WTC11 (cell line): Measurements from ENCODE around the gene TCTN3. TPM values are rescaled to one million over a fixed set of nuclear protein-coding genes. Genes with fewer than 3 reads are reported as not detected.
"Not testable (repeated sequence)": the region's sequence is repeated elsewhere in the genome, so short reads cannot be mapped to it uniquely, and the experiment has no call there.

Experiments
- ATAC-seq: fragments of 200-7000 bp; cut with Tn5 transposase; 2 replicates; pipeline ENCODE4 v1.10.0; 2021; ENCODE audit warnings: mild to moderate bottlenecking, moderate library complexity
- CTCF ChIA-PET: fragments of 300-600 bp; sonication (Branson Sonifier 250); formaldehyde crosslinking; loops from one replicate; lab custom pipeline; 2021; ENCODE audit warnings: antibody characterized with exemption; lab: Charles Lee
- POLR2A ChIA-PET: fragments of 350-600 bp; sonication (Branson Sonifier 250); formaldehyde crosslinking; loops from one replicate; lab custom pipeline; 2021; ENCODE audit warnings: antibody characterized with exemption; lab: Charles Lee
- DNase-seq: peaks from one replicate; pipeline ENCODE4 v3.0.0; 2021; ENCODE audit warnings: low spot score
- H3K27ac Mint-ChIP-seq: 2 replicates; pipeline ENCODE4 v1.8.0; 2021; ENCODE audit warnings: mixed read lengths
- H3K27me3 Mint-ChIP-seq: 2 replicates; pipeline ENCODE4 v1.8.0; 2021; ENCODE audit warnings: low read depth, mild to moderate bottlenecking, moderate library complexity, mixed read lengths
- H3K36me3 Mint-ChIP-seq: 2 replicates; pipeline ENCODE4 v1.8.0; 2021; ENCODE audit warnings: mixed read lengths
- H3K4me1 Mint-ChIP-seq: 2 replicates; pipeline ENCODE4 v1.8.0; 2022; ENCODE audit warnings: mixed read lengths
- H3K4me3 Mint-ChIP-seq: 2 replicates; pipeline ENCODE4 v1.8.0; 2021; ENCODE audit warnings: mild to moderate bottlenecking, moderate library complexity, mixed read lengths
- H3K9me3 Mint-ChIP-seq: 2 replicates; pipeline ENCODE4 v1.8.0; 2021; ENCODE audit warnings: mixed read lengths
- ELF4 ChIP-seq: sonication (generic); formaldehyde crosslinking; IDR thresholded peaks from 2 replicates; pipeline ENCODE4 v1.8.1; 2022; ENCODE audit warnings: low read depth, mild to moderate bottlenecking, moderate library complexity, missing genetic modification reagents
- NFATC4 ChIP-seq: fragments of 250-450 bp; sonication (Bioruptor Pico); IDR thresholded peaks from 2 replicates; pipeline ENCODE4 v1.9.0; 2021; ENCODE audit warnings: mild to moderate bottlenecking
- NR3C1 ChIP-seq: sonication (generic); formaldehyde crosslinking; conservative IDR thresholded peaks from 2 replicates; pipeline ENCODE4 v1.8.1; 2023; ENCODE audit warnings: low read depth, mild to moderate bottlenecking, missing genetic modification reagents
- SOX15 ChIP-seq: fragments of 250-450 bp; sonication (Bioruptor Pico); IDR thresholded peaks from 2 replicates; pipeline ENCODE4 v1.9.0; 2021; ENCODE audit warnings: mild to moderate bottlenecking
- TEAD4 ChIP-seq: sonication (generic); formaldehyde crosslinking; IDR thresholded peaks from 2 replicates; pipeline ENCODE4 v1.8.0; 2022; ENCODE audit warnings: mild to moderate bottlenecking, missing genetic modification reagents
- ZNF219 ChIP-seq: sonication (generic); formaldehyde crosslinking; IDR thresholded peaks from 2 replicates; pipeline ENCODE4 v1.8.0; 2023; ENCODE audit warnings: missing genetic modification reagents, mild to moderate bottlenecking, borderline replicate concordance
- total RNA-seq: library from RNA; stranded (reverse); gene quantifications from 3 replicates; pipeline ENCODE4 v1.2.3, GENCODE V29; 2021
- TF ChIP-seq, protein P1 (sequence below): fragments of 250-450 bp; sonication (Bioruptor Pico); IDR thresholded peaks from 2 replicates; pipeline ENCODE4 v1.9.0; 2021; ENCODE audit warnings: mild to moderate bottlenecking
- TF ChIP-seq, protein P2 (sequence below): sonication (generic); formaldehyde crosslinking; IDR thresholded peaks from 2 replicates; pipeline ENCODE4 v1.8.0; 2022; ENCODE audit warnings: missing genetic modification reagents
- TF ChIP-seq, protein P3 (sequence below): sonication (generic); formaldehyde crosslinking; IDR thresholded peaks from 2 replicates; pipeline ENCODE4 v1.8.1; 2023; ENCODE audit warnings: mild to moderate bottlenecking, missing genetic modification reagents, moderate library complexity
- TF ChIP-seq, protein P4 (sequence below): fragments of 250-450 bp; sonication (Bioruptor Pico); IDR thresholded peaks from 2 replicates; pipeline ENCODE4 v1.9.0; 2021; ENCODE audit warnings: mild to moderate bottlenecking, borderline replicate concordance
- TF ChIP-seq, protein P5 (sequence below): sonication (generic); formaldehyde crosslinking; conservative IDR thresholded peaks from 2 replicates; pipeline ENCODE4 v1.8.1; 2023; ENCODE audit warnings: mild to moderate bottlenecking, low read depth, missing genetic modification reagents, moderate library complexity

Gene TCTN3
- total RNA-seq, 1 experiment from 2014 or later: 26.4 TPM

DNA sequence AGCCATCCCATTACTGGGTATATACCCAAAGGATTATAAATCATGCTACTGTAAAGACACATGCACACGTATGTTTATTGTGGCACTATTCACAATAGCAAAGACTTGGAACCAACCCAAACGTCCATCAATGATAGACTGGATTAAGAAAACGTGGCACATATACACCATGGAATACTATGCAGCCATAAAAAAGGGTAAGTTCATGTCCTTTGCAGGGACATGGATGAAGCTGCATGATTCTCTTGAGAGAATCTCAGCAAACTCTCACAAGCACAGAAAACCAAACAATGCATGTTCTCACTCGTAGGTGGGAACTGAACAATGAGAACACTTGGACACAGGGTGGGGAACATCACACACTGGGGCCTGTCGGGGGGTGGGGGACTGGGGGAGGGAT lies 73.3 kb downstream of the TCTN3 start:
- H3K9me3 Mint-ChIP-seq, H3K27ac Mint-ChIP-seq: not testable (repeated sequence)

DNA sequence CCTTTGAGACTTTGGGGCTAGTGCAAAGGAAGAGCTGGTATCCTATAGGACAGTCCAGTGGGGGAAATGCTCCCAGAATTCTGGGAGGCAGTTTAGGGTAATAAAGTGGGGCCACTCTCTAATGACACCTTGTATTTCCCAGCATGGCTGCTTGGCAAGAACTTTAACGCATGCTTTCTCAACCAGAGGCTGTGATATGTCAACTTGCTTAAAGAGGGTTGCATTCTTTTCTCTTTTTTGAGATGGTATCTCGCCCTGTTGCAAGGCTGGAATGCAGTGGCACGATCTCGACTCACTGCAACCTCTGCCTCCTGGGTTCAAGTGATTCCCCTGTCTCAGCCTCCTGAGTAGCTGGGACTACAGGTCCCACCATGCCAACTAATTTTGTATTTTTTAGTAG lies 75.6 kb downstream of the TCTN3 start:
- Mint-ChIP-seq H3K27me3 (no peaks in the 10 kb centered on the region), H3K4me3 (no peak overlapping the region), H3K36me3 (peaks cover 75% of the 10 kb centered on the region), H3K9me3 (no peaks in the 10 kb centered on the region), H3K4me1 (no peaks in the 10 kb centered on the region), H3K27ac (no peak overlapping the region)
- ATAC-seq: no peak
- no peak for DNase-seq
- POLR2A ChIA-PET: no interaction called here
- TF ChIP-seq, protein P1, sequence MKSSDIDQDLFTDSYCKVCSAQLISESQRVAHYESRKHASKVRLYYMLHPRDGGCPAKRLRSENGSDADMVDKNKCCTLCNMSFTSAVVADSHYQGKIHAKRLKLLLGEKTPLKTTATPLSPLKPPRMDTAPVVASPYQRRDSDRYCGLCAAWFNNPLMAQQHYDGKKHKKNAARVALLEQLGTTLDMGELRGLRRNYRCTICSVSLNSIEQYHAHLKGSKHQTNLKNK (CRISPR knock-in tag): no peak
- TF ChIP-seq NR3C1 (CRISPR knock-in tag) (no peak), ZNF219 (no peak), SOX15 (no peak), TEAD4 (no peak), NFATC4 (CRISPR knock-in tag) (no peak), ELF4 (CRISPR knock-in tag) (no peak)
- TF ChIP-seq, protein P2, sequence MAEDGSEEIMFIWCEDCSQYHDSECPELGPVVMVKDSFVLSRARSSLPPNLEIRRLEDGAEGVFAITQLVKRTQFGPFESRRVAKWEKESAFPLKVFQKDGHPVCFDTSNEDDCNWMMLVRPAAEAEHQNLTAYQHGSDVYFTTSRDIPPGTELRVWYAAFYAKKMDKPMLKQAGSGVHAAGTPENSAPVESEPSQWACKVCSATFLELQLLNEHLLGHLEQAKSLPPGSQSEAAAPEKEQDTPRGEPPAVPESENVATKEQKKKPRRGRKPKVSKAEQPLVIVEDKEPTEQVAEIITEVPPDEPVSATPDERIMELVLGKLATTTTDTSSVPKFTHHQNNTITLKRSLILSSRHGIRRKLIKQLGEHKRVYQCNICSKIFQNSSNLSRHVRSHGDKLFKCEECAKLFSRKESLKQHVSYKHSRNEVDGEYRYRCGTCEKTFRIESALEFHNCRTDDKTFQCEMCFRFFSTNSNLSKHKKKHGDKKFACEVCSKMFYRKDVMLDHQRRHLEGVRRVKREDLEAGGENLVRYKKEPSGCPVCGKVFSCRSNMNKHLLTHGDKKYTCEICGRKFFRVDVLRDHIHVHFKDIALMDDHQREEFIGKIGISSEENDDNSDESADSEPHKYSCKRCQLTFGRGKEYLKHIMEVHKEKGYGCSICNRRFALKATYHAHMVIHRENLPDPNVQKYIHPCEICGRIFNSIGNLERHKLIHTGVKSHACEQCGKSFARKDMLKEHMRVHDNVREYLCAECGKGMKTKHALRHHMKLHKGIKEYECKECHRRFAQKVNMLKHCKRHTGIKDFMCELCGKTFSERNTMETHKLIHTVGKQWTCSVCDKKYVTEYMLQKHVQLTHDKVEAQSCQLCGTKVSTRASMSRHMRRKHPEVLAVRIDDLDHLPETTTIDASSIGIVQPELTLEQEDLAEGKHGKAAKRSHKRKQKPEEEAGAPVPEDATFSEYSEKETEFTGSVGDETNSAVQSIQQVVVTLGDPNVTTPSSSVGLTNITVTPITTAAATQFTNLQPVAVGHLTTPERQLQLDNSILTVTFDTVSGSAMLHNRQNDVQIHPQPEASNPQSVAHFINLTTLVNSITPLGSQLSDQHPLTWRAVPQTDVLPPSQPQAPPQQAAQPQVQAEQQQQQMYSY (CRISPR knock-in tag): no peak
- TF ChIP-seq, protein P3, sequence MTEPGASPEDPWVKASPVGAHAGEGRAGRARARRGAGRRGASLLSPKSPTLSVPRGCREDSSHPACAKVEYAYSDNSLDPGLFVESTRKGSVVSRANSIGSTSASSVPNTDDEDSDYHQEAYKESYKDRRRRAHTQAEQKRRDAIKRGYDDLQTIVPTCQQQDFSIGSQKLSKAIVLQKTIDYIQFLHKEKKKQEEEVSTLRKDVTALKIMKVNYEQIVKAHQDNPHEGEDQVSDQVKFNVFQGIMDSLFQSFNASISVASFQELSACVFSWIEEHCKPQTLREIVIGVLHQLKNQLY (CRISPR knock-in tag): no peak
- TF ChIP-seq, protein P4, sequence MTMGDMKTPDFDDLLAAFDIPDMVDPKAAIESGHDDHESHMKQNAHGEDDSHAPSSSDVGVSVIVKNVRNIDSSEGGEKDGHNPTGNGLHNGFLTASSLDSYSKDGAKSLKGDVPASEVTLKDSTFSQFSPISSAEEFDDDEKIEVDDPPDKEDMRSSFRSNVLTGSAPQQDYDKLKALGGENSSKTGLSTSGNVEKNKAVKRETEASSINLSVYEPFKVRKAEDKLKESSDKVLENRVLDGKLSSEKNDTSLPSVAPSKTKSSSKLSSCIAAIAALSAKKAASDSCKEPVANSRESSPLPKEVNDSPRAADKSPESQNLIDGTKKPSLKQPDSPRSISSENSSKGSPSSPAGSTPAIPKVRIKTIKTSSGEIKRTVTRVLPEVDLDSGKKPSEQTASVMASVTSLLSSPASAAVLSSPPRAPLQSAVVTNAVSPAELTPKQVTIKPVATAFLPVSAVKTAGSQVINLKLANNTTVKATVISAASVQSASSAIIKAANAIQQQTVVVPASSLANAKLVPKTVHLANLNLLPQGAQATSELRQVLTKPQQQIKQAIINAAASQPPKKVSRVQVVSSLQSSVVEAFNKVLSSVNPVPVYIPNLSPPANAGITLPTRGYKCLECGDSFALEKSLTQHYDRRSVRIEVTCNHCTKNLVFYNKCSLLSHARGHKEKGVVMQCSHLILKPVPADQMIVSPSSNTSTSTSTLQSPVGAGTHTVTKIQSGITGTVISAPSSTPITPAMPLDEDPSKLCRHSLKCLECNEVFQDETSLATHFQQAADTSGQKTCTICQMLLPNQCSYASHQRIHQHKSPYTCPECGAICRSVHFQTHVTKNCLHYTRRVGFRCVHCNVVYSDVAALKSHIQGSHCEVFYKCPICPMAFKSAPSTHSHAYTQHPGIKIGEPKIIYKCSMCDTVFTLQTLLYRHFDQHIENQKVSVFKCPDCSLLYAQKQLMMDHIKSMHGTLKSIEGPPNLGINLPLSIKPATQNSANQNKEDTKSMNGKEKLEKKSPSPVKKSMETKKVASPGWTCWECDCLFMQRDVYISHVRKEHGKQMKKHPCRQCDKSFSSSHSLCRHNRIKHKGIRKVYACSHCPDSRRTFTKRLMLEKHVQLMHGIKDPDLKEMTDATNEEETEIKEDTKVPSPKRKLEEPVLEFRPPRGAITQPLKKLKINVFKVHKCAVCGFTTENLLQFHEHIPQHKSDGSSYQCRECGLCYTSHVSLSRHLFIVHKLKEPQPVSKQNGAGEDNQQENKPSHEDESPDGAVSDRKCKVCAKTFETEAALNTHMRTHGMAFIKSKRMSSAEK (CRISPR knock-in tag): no peak
- TF ChIP-seq, protein P5, sequence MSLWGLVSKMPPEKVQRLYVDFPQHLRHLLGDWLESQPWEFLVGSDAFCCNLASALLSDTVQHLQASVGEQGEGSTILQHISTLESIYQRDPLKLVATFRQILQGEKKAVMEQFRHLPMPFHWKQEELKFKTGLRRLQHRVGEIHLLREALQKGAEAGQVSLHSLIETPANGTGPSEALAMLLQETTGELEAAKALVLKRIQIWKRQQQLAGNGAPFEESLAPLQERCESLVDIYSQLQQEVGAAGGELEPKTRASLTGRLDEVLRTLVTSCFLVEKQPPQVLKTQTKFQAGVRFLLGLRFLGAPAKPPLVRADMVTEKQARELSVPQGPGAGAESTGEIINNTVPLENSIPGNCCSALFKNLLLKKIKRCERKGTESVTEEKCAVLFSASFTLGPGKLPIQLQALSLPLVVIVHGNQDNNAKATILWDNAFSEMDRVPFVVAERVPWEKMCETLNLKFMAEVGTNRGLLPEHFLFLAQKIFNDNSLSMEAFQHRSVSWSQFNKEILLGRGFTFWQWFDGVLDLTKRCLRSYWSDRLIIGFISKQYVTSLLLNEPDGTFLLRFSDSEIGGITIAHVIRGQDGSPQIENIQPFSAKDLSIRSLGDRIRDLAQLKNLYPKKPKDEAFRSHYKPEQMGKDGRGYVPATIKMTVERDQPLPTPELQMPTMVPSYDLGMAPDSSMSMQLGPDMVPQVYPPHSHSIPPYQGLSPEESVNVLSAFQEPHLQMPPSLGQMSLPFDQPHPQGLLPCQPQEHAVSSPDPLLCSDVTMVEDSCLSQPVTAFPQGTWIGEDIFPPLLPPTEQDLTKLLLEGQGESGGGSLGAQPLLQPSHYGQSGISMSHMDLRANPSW: no peak
- CTCF ChIA-PET: interaction anchor here (0.6 kb wide), 1 partner anchor 416 kb away, joined by 3 read pairs; no protein-coding TSS in a partner anchor

More for the DNA sequence above, 73.3 kb downstream of the TCTN3 start:
- H3K27me3 Mint-ChIP-seq, CTCF ChIA-PET, ATAC-seq, H3K4me3 Mint-ChIP-seq, POLR2A ChIA-PET, DNase-seq, H3K4me1 Mint-ChIP-seq: not testable (repeated sequence)
- H3K36me3 Mint-ChIP-seq: peaks cover 67% of the 10 kb centered on the region
